ENCODE measurements around the gene CASZ1.

DNA sequence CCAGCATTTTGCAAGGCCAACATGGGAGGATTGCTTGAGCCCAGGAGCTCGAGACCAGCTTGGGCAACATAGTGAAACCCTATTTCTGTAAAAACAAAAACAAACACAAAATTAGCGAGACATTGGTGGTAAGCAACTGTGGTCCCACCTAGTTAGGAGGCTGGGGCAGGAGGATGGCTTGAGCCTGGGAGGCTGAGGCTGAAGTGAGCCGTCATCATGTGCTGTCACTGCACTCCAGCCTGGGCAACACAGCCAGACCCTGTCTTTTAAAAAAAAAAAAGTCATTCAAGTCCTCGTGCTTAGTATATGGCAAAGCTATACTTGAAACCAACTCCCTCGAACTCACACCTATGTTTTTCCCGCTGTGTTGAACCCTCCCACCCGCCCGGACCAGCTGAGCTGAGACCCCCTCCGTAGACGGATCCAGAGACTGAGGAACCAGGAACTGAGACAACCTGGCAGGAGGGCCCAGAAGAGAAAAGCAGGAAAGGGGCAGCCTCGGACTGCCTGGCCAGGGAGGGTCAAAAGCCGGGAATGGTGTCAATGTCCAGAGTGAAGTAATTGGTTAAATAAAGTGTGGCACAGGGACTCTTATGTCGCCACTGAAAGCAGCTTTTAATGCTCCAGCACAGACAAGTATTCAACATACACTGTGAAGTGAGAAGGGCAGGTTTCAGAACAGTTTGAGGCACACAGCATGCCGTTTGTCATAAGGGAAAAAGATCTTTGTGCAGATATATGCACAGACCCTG is 32.8 kb upstream of the CASZ1 start:
- TF ChIP-seq CTCF (IDR thresholded peaks at IDR 0.05; ENCODE audit: insufficient read depth, low read depth, low read length) (no peak), EZH2 (IDR thresholded peaks at IDR 0.05; ENCODE audit: insufficient read depth, low read length) (no peak)
